Fibroblast of lung (primary cell): Measurements from ENCODE around the gene GTF2F2. TPM values are rescaled to one million over a fixed set of nuclear protein-coding genes. Genes with fewer than 3 reads are reported as not detected.
A peak's percentile ranks its signal among the peaks of the same experiment; 100 is the strongest.

ENCODE experiments used
- DNase-seq, 2 donors: peaks; one replicate each; pipeline versions ENCODE4 v3.0.0 to v3.0.0-alpha.2; 2010; ENCODE audit warnings: low read depth in 2 of 2
- H2AFZ ChIP-seq: 2 replicates; pipeline ENCODE4 v1.5.1; 2012; ENCODE audit warnings: low read length, control low read depth, inconsistent platforms
- H3K27ac ChIP-seq: 2 replicates; pipeline ENCODE4 v1.5.1; 2011; ENCODE audit warnings: low read length, control low read depth; ENCODE audit not compliant: insufficient read depth
- H3K27me3 ChIP-seq: 2 replicates; pipeline ENCODE4 v1.5.1; 2011; ENCODE audit warnings: mild to moderate bottlenecking, low read length; ENCODE audit not compliant: control insufficient read depth, insufficient read depth
- H3K36me3 ChIP-seq: 2 replicates; pipeline ENCODE4 v1.5.1; 2011; ENCODE audit warnings: low read length; ENCODE audit not compliant: control insufficient read depth, insufficient read depth
- H3K4me1 ChIP-seq: 2 replicates; pipeline ENCODE4 v1.5.1; 2011; ENCODE audit warnings: low read length; ENCODE audit not compliant: control insufficient read depth, insufficient read depth; ENCODE audit errors: extremely low read depth
- H3K4me2 ChIP-seq: 2 replicates; pipeline ENCODE4 v1.5.1; 2011; ENCODE audit warnings: low read length, control low read depth; ENCODE audit not compliant: insufficient read depth; ENCODE audit errors: extremely low read depth
- H3K4me3 ChIP-seq, 4 experiments: fragments of 200-600 bp in 1 of 4; sonication (generic) in 1 of 4; replicated peaks in 1 of 4; 2 replicates each; pipeline ENCODE4 v1.5.1; 2011 to 2016; ENCODE audit warnings: low read length in 4 of 4, low read depth in 3 of 4, mild to moderate bottlenecking in 3 of 4, control low read depth in 2 of 4, inconsistent platforms in 1 of 4, mixed read lengths in 1 of 4; ENCODE audit not compliant: insufficient read depth in 1 of 4; ENCODE audit errors: control extremely low read depth in 1 of 4
- H3K79me2 ChIP-seq: 2 replicates; pipeline ENCODE4 v1.5.1; 2012; ENCODE audit warnings: mild to moderate bottlenecking, low read length, inconsistent platforms; ENCODE audit not compliant: control insufficient read depth, insufficient read depth
- H3K9ac ChIP-seq: 2 replicates; pipeline ENCODE4 v1.5.1; 2011; ENCODE audit warnings: mild to moderate bottlenecking, low read length, control low read depth; ENCODE audit not compliant: insufficient read depth
- H3K9me3 ChIP-seq: 2 replicates; pipeline ENCODE4 v1.5.1; 2012; ENCODE audit warnings: low read depth, low read length; ENCODE audit not compliant: control insufficient read depth, insufficient read depth
- H4K20me1 ChIP-seq: 2 replicates; pipeline ENCODE4 v1.5.1; 2011; ENCODE audit warnings: low read length; ENCODE audit not compliant: control insufficient read depth, insufficient read depth; ENCODE audit errors: extremely low read depth
- CTCF ChIP-seq, 2 donors: IDR thresholded peaks in 1 of 2; conservative IDR thresholded peaks in 1 of 2; 1 replicate in 1 of 2; 2 replicates in 1 of 2; pipeline ENCODE4 v1.5.1; 2011 to 2012; ENCODE audit warnings: low read length in 2 of 2, control low read depth in 1 of 2, inconsistent platforms in 1 of 2, low read depth in 1 of 2, mild to moderate bottlenecking in 1 of 2
- EZH2 ChIP-seq: IDR thresholded peaks from 2 replicates; pipeline ENCODE4 v1.5.1; 2012; ENCODE audit warnings: low read length, control low read depth, mild to moderate bottlenecking; ENCODE audit errors: missing control alignments
- polyA plus RNA-seq, 2 donors: library from polyadenylated mRNA; depleted of rRNA in 1 of 2; stranded (reverse) in 1 of 2; unstranded in 1 of 2; fragments of >200 nt; gene quantifications; 2 replicates each; pipeline ENCODE4 v1.2.1, GENCODE V29; 2011 to 2012; ENCODE audit warnings: missing spikeins in 1 of 2
- total RNA-seq: library from RNA; depleted of rRNA; stranded (reverse); fragments of >200 nt; gene quantifications from 2 replicates; pipeline ENCODE4 v1.2.1, GENCODE V29; 2014

GTF2F2 gene
- total and polyA plus RNA-seq, 2 donors (not counting 1 experiment from before 2014, with no cell fraction given) = 23.4 to 31.7 TPM

DNA sequence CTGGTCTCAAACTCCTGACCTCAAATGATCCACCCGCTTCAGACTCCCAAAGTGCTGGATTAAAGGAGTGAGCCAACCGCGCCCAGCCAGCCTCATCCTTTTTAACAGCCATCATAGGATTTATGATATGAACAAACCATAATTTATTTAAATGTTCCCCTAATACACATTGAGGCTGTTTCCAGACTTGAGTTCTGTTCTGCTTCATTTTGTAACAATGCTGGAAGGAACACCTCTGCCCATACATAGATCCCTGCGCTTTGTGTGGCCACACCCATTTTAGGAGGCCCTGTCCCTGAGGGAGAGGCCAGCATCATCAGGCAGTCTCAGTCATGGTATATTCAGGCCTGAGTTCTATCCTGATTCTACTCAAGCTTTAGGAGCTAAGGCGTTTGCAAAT lies 184.8 kb downstream of the GTF2F2 start:
- no peaks in the 10 kb centered on the region for H3K9me3 ChIP-seq
- H3K4me2 ChIP-seq = no peak overlapping the region
- peaks cover 2% of the 10 kb centered on the region for H3K4me1 ChIP-seq
- no peaks in the 10 kb centered on the region for H3K79me2 ChIP-seq
- H4K20me1 ChIP-seq = no peaks in the 10 kb centered on the region
- DNase-seq = no peak
- no peak for TF ChIP-seq CTCF (conservative IDR thresholded peaks at IDR 0.05 in 1 of 2, IDR thresholded peaks at IDR 0.05 in 1 of 2; ENCODE audit: low read depth in 1 of 2, low read length in 2 of 2)
- no peak for TF ChIP-seq EZH2
- no peaks in the 10 kb centered on the region for H3K36me3 ChIP-seq
- no peaks in the 10 kb centered on the region for H3K27me3 ChIP-seq
- no peak overlapping the region for H3K4me3 ChIP-seq
- H3K9ac ChIP-seq = no peak overlapping the region
- H2AFZ ChIP-seq = no peak overlapping the region
- H3K27ac ChIP-seq = no peak overlapping the region

DNA sequence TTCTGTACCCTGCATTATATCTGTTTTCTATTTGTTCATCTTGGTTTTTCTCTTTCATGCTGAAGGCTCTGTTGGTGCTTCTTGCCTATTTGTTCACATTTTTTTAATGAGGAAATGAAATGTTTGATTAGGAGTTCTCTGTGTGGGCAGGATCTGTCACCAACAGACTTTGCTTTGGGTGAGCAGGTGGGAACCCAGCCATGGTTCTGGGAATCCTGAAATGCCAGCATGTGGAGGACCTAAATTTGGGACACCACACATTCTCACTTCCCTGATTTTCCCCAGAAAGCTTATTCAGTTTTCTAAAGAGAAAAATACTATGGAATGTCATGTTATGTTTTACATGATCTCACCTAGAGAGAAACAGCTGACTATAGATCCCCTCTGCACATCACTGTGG lies 186.7 kb downstream of the GTF2F2 start:
- no peak for TF ChIP-seq CTCF (conservative IDR thresholded peaks at IDR 0.05 in 1 of 2, IDR thresholded peaks at IDR 0.05 in 1 of 2; ENCODE audit: low read depth in 1 of 2, low read length in 2 of 2)
- no peak for TF ChIP-seq EZH2
- H3K4me3 ChIP-seq = no peak overlapping the region
- H3K9me3 ChIP-seq = no peaks in the 10 kb centered on the region
- H3K27ac ChIP-seq = no peak overlapping the region
- H3K4me2 ChIP-seq = no peak overlapping the region
- H3K27me3 ChIP-seq = no peaks in the 10 kb centered on the region
- DNase-seq = no peak
- peaks cover 2% of the 10 kb centered on the region for H3K4me1 ChIP-seq
- H3K9ac ChIP-seq = no peak overlapping the region
- H3K36me3 ChIP-seq = no peaks in the 10 kb centered on the region
- H3K79me2 ChIP-seq = no peaks in the 10 kb centered on the region
- H4K20me1 ChIP-seq = no peaks in the 10 kb centered on the region
- no peak overlapping the region for H2AFZ ChIP-seq

GRCh38 chr13:45310341-45311131 lies 190.2 kb downstream of the GTF2F2 start:
- no peaks in the 10 kb centered on the region for H3K9me3 ChIP-seq
- no peak overlapping the region for H2AFZ ChIP-seq
- peaks cover 2% of the 10 kb centered on the region for H3K4me1 ChIP-seq
- H3K27me3 ChIP-seq = no peaks in the 10 kb centered on the region
- no peaks in the 10 kb centered on the region for H3K36me3 ChIP-seq
- H4K20me1 ChIP-seq = no peaks in the 10 kb centered on the region
- no peak for TF ChIP-seq EZH2
- TF ChIP-seq CTCF (conservative IDR thresholded peaks at IDR 0.05 in 1 of 2, IDR thresholded peaks at IDR 0.05 in 1 of 2; ENCODE audit: low read depth in 1 of 2, low read length in 2 of 2) = no peak
- no peaks in the 10 kb centered on the region for H3K79me2 ChIP-seq
- no peak overlapping the region for H3K9ac ChIP-seq
- peak overlapping the region in 2 of 4 experiments; percentile 53 to 57 for H3K4me3 ChIP-seq
- no peak overlapping the region for H3K27ac ChIP-seq
- peak overlapping the region; percentile 64 for H3K4me2 ChIP-seq
- no peak for DNase-seq
